ENCODE data around the gene SSC4D. TPM values are rescaled to one million over a fixed set of nuclear protein-coding genes. Genes with fewer than 3 reads are reported as not detected.
"Not testable (repeated sequence)": the region's sequence is repeated elsewhere in the genome, so short reads cannot be mapped to it uniquely, and the experiment has no call there.

Gene SSC4D
- total and polyA plus RNA-seq, 7 experiments from 2014 or later = 0.24 to 0.35 TPM; not detected in 5

GRCh38 chr7:76440404-76440803 is 30.9 kb upstream of the SSC4D start:
- DNase-seq; H3K27me3 Mint-ChIP-seq; H3K4me3 Mint-ChIP-seq; H3K36me3 Mint-ChIP-seq; CTCF ChIA-PET; ATAC-seq; H3K27ac ChIP-seq (ENCODE audit: low read depth, low read length); H3K36me3 ChIP-seq (ENCODE audit: control insufficient read depth in 2 of 3, insufficient read depth in 3 of 3, low read length in 3 of 3); H3K27me3 ChIP-seq (ENCODE audit: control insufficient read depth in 2 of 2, insufficient read depth in 2 of 2, low read length in 2 of 2); H3K27ac Mint-ChIP-seq; POLR2A ChIA-PET; H3K9me3 ChIP-seq (ENCODE audit: control insufficient read depth in 2 of 3, low read length in 3 of 3); intact Hi-C loops (cut with micrococcal nuclease); H3K4me3 ChIP-seq (ENCODE audit: low read length); H3K9me3 Mint-ChIP-seq: not testable (repeated sequence)
- H3K4me1 Mint-ChIP-seq = peaks cover 0 to 21% (median 12%) of the 10 kb centered on the region in 7 donors
- H3K4me1 ChIP-seq (ENCODE audit: control insufficient read depth in 2 of 2, insufficient read depth in 2 of 2, low read length in 2 of 2) = peaks cover 0 to 15% of the 10 kb centered on the region in 2 donors

GRCh38 chr7:76439120-76439888 is 29.8 kb upstream of the SSC4D start:
- POLR2A ChIA-PET, H3K27me3 Mint-ChIP-seq, ATAC-seq: not testable (repeated sequence)

DNA sequence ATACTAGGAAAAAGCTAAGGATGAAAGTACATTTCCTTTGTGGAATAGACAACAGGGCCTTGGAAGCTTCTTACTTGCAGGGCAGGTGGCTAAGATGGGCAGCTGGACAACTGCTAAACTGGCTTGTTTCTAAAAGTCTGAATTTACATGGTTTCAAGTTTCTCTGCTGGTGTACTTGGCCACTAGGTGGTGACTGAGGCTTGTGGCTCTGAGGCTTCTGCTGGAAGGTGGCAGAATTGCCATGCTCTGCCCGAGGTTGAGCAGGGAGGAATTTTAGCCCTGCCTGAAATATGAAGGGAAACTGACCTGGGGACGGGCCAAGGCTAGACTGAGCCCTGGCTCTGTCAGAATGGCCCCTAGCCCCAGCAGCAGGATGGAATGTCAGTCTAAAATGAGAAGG is 28.4 kb upstream of the SSC4D start:
- H3K27me3 Mint-ChIP-seq; H3K4me3 Mint-ChIP-seq; H3K9me3 ChIP-seq (ENCODE audit: control insufficient read depth in 2 of 3, low read length in 3 of 3); H3K27ac Mint-ChIP-seq; H3K4me3 ChIP-seq (ENCODE audit: low read length); H3K36me3 ChIP-seq (ENCODE audit: control insufficient read depth in 2 of 3, insufficient read depth in 3 of 3, low read length in 3 of 3); CTCF ChIA-PET; H3K27me3 ChIP-seq (ENCODE audit: control insufficient read depth in 2 of 2, insufficient read depth in 2 of 2, low read length in 2 of 2); H3K4me1 Mint-ChIP-seq; H3K27ac ChIP-seq (ENCODE audit: low read depth, low read length); H3K9me3 Mint-ChIP-seq; intact Hi-C loops (cut with micrococcal nuclease); POLR2A ChIA-PET; H3K4me1 ChIP-seq (ENCODE audit: control insufficient read depth in 2 of 2, insufficient read depth in 2 of 2, low read length in 2 of 2); H3K36me3 Mint-ChIP-seq: not testable (repeated sequence)
- peak in 8 of 9 donors; percentile 34 to 73 (median 54) for DNase-seq
- ATAC-seq = peak; percentile 81

More at GRCh38 chr7:76439120-76439888, 29.8 kb upstream of the SSC4D start:
- intact Hi-C loops (cut with micrococcal nuclease); H3K4me1 ChIP-seq (ENCODE audit: control insufficient read depth in 2 of 2, insufficient read depth in 2 of 2, low read length in 2 of 2); H3K4me3 Mint-ChIP-seq; H3K27me3 ChIP-seq (ENCODE audit: control insufficient read depth in 2 of 2, insufficient read depth in 2 of 2, low read length in 2 of 2); H3K9me3 Mint-ChIP-seq; H3K27ac Mint-ChIP-seq; H3K4me3 ChIP-seq (ENCODE audit: low read length); H3K36me3 Mint-ChIP-seq; H3K9me3 ChIP-seq (ENCODE audit: control insufficient read depth in 2 of 3, low read length in 3 of 3); H3K36me3 ChIP-seq (ENCODE audit: control insufficient read depth in 2 of 3, insufficient read depth in 3 of 3, low read length in 3 of 3); H3K27ac ChIP-seq (ENCODE audit: low read depth, low read length); DNase-seq: not testable (repeated sequence)
- CTCF ChIA-PET = interaction anchor here (0.6 kb wide), 1 partner anchor 1480 kb away, joined by 4 read pairs; no protein-coding TSS in a partner anchor
- H3K4me1 Mint-ChIP-seq = peaks cover 0 to 10% (median 6%) of the 10 kb centered on the region in 7 donors

GRCh38 chr7:76430836-76431235 is 21.3 kb upstream of the SSC4D start:
- Histone ChIP-seq H3K27ac (ENCODE audit: low read depth, low read length) (no peak overlapping the region), H3K9me3 (ENCODE audit: control insufficient read depth in 2 of 3, low read length in 3 of 3) (no peaks in the 10 kb centered on the region), H3K27me3 (ENCODE audit: control insufficient read depth in 2 of 2, insufficient read depth in 2 of 2, low read length in 2 of 2) (no peaks in the 10 kb centered on the region), H3K4me1 (ENCODE audit: control insufficient read depth in 2 of 2, insufficient read depth in 2 of 2, low read length in 2 of 2) (no peaks in the 10 kb centered on the region), H3K36me3 (ENCODE audit: control insufficient read depth in 2 of 3, insufficient read depth in 3 of 3, low read length in 3 of 3) (no peaks in the 10 kb centered on the region), H3K4me3 (ENCODE audit: low read length) (no peak overlapping the region)
- Mint-ChIP-seq H3K27me3 (no peaks in the 10 kb centered on the region), H3K36me3 (peaks cover 0 to 3% (median 0%) of the 10 kb centered on the region in 5 donors), H3K4me3 (no peak overlapping the region), H3K4me1 (peaks cover 0 to 3% (median 0%) of the 10 kb centered on the region in 7 donors), H3K9me3 (no peaks in the 10 kb centered on the region), H3K27ac (no peak overlapping the region)
- ATAC-seq = no peak
- CTCF ChIA-PET = no interaction called here
- intact Hi-C loops (cut with micrococcal nuclease) = no loop called here
- DNase-seq = no peak
- POLR2A ChIA-PET = no interaction called here

GRCh38 chr7:76430211-76430610 is 20.7 kb upstream of the SSC4D start:
- ATAC-seq (no peak), DNase-seq (no peak)
- Histone ChIP-seq H3K36me3 (ENCODE audit: control insufficient read depth in 2 of 3, insufficient read depth in 3 of 3, low read length in 3 of 3) (no peaks in the 10 kb centered on the region), H3K27ac (ENCODE audit: low read depth, low read length) (no peak overlapping the region), H3K9me3 (ENCODE audit: control insufficient read depth in 2 of 3, low read length in 3 of 3) (no peaks in the 10 kb centered on the region), H3K27me3 (ENCODE audit: control insufficient read depth in 2 of 2, insufficient read depth in 2 of 2, low read length in 2 of 2) (no peaks in the 10 kb centered on the region), H3K4me1 (ENCODE audit: control insufficient read depth in 2 of 2, insufficient read depth in 2 of 2, low read length in 2 of 2) (no peaks in the 10 kb centered on the region), H3K4me3 (ENCODE audit: low read length) (no peak overlapping the region)
- H3K4me3 Mint-ChIP-seq = no peak overlapping the region
- ChIA-PET POLR2A (no interaction called here), CTCF (no interaction called here)
- peaks cover 0 to 3% (median 0%) of the 10 kb centered on the region in 5 donors for H3K36me3 Mint-ChIP-seq
- peaks cover 0 to 3% (median 0%) of the 10 kb centered on the region in 7 donors for H3K4me1 Mint-ChIP-seq
- no peaks in the 10 kb centered on the region for H3K27me3 Mint-ChIP-seq
- H3K9me3 Mint-ChIP-seq = no peaks in the 10 kb centered on the region
- intact Hi-C loops (cut with micrococcal nuclease) = no loop called here
- H3K27ac Mint-ChIP-seq = no peak overlapping the region

DNA sequence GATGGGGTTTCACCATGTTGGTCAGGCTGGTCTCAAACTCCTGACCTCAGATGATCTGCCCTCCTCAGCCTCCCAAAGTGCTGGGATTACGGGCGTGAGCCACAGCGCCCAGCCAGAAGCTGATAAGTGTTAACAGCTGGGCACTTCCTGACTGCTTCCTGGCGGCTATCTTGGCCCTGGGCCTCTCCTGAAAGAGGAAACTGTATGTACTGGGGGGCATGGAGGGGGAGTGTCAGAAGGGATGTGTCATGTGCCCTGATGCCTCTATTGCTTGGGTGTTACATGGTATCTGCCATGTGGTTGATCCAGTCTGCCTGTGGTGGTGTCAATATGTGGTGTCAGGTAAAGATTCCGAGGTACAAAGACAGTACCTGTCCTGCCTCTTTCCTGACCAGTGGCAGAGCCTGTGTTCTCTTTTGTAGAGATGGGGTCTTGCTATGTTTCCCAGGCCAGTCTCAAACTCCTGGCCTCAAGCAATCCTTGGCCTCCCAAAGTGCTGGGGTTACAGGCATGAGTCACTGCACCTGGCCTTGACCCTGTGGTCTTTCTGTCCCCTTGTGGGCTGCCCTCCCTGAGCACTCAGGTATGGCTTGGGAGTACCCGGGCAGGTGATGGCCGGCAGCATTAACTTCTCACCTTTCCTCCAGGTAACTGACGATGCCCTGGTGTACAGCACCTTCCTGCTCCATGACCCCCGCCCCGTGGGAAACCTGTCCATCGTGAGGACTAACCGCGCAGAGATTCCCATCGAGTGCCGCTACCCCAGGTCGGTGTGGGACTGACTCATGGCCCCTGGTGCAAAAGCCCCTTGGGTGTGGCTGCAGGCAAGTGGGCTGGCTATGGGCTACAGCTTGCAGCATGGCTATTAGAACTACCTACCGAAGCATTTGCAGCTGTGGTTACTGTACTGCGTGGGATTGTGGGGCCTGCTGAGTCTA is 19.6 kb upstream of the SSC4D start:
- Histone ChIP-seq H3K4me3 (ENCODE audit: low read length) (no peak overlapping the region), H3K36me3 (ENCODE audit: control insufficient read depth in 2 of 3, insufficient read depth in 3 of 3, low read length in 3 of 3) (no peaks in the 10 kb centered on the region), H3K4me1 (ENCODE audit: control insufficient read depth in 2 of 2, insufficient read depth in 2 of 2, low read length in 2 of 2) (no peaks in the 10 kb centered on the region), H3K27ac (ENCODE audit: low read depth, low read length) (no peak overlapping the region), H3K9me3 (ENCODE audit: control insufficient read depth in 2 of 3, low read length in 3 of 3) (no peaks in the 10 kb centered on the region), H3K27me3 (ENCODE audit: control insufficient read depth in 2 of 2, insufficient read depth in 2 of 2, low read length in 2 of 2) (no peaks in the 10 kb centered on the region)
- Mint-ChIP-seq H3K27me3 (peaks cover 0 to 3% (median 0%) of the 10 kb centered on the region in 5 donors), H3K27ac (peak overlapping the region in 1 of 9 donors; percentile 10), H3K4me3 (no peak overlapping the region), H3K4me1 (peaks cover 0 to 14% (median 0%) of the 10 kb centered on the region in 7 donors), H3K9me3 (no peaks in the 10 kb centered on the region), H3K36me3 (peaks cover 0 to 3% (median 0%) of the 10 kb centered on the region in 5 donors)
- DNase-seq = no peak
- ChIA-PET CTCF (no interaction called here), POLR2A (interaction anchor here (1.1 kb wide), 1 partner anchor 69 kb away, joined by 4 read pairs; no protein-coding TSS in a partner anchor)
- ATAC-seq = peak; percentile 24
- intact Hi-C loops (cut with micrococcal nuclease) = no loop called here

All from naive thymus-derived CD4-positive, alpha-beta T cell (primary cell).